GM12892 (cell line): ENCODE measurements around the gene TM9SF2.

Experiments used
- POLR2A ChIP-seq: IDR thresholded peaks from 2 replicates; pipeline ENCODE4 v1.6.1; 2011; ENCODE audit warnings: low read depth, low read length, control low read depth
- POLR2AphosphoS5 ChIP-seq: IDR thresholded peaks from 2 replicates; pipeline ENCODE4 v1.6.1; 2011; ENCODE audit warnings: low read depth, low read length, control low read depth
- TAF1 ChIP-seq: IDR thresholded peaks from 2 replicates; pipeline ENCODE4 v1.6.1; 2011; ENCODE audit warnings: low read depth, mild to moderate bottlenecking, control low read depth, low read length, borderline replicate concordance

GRCh38 chr13:99463646-99464397 lies 37.5 kb upstream of the TM9SF2 start:
- TF ChIP-seq POLR2AphosphoS5, result no peak
- TF ChIP-seq POLR2A, result no peak
- no peak for TF ChIP-seq TAF1
